GM21367 (cell line): ENCODE measurements around the gene KRT83.
"Not testable (repeated sequence)": the region's sequence is repeated elsewhere in the genome, so short reads cannot be mapped to it uniquely, and the experiment has no call there.

Source experiments
- ATAC-seq: cut with Tn5 transposase; IDR thresholded peaks from one replicate; pipeline ENCODE4 v1.9.1; 2021; ENCODE audit not compliant: unreplicated experiment

KRT83 gene

DNA sequence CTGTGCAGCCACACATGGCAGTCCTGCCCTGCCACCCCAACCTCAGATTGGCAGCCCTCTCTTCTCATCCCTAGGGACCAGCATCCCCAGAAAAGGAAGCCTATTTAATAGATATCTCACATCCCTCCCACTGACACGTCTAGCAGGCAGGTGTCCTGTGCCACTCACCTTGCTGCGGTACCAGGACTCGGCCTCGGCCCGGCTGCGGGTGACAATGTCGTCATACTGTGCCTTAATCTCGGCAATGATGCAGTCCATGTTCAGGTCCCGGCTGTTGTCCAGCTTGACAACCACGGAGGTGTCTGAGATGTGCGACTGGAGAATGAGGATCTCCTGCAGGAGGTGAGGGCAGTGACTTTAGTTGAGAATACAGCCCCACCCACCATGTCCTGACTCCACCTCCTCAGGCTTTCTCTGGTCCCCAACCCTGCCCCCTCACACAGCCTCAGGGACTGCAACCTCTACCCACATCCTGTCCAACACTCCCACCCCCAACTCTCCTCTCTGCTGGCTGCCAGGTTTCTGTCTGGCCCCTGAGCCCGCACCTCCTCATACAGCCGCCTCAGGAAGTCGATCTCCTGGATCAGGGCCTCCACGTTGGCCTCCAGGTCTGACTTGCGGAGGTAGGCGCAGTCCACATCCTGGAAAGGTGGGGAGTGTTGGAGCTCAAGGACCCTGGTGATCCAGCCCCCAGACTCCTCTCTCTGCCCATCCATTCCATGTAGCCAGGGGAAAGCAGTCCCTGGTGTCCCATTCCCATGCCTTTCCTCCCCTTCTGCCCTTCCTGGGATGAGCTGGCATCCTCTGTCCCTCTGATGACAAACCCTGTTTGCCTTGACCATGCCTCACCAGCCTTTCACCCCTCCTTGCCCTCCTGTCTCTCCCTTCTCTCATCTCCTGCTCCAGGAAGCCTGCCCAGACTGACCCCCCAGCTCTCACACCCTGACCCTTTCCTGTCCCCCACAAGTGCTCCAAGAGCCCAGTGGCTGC lies 33.1 kb downstream of the KRT83 start:
- ATAC-seq = peak; percentile 62

DNA sequence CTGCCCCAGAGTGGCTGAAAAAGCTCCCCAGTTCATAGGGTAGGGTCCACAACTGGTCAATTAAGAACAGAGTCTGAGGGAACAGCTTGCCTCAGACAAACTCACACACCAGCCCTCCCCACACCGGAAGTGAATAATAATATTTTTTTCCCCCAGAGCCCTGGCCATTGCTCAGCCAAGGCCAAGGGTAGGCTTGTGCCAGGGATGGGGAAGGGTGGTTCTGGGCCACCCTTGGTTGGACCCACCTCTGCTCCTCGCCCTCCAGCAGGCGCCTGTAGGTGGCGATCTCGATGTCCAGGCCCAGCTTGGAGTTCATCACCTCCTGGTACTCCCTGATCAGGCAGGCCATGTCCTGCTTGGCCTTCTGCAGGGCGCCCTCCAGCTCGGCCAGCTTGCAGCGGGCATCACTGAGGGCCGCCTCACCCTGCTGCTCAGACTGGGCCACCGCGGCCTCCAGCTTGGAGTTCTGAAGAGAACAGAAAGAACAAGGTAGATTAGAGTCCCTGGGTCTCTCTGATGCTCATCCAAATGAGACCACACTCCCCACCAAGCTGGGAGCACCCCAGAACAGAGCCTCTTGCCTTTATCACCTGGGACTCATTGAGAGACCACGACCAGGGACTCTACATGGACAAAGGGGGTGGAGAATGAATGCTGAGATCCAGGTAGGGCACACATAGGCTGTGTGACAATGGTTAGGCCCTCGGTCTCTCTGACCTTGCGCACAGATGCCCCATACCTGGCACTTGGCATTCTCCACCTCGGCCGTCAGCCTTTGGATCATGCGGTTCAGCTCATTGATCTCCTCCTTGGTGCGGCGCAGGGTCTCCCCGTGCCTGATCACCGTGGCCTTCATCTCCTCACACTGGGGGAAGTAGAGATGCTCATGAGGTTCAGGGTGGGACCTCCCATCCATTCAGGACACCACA lies 34.1 kb downstream of the KRT83 start:
- not testable (repeated sequence) for ATAC-seq

DNA sequence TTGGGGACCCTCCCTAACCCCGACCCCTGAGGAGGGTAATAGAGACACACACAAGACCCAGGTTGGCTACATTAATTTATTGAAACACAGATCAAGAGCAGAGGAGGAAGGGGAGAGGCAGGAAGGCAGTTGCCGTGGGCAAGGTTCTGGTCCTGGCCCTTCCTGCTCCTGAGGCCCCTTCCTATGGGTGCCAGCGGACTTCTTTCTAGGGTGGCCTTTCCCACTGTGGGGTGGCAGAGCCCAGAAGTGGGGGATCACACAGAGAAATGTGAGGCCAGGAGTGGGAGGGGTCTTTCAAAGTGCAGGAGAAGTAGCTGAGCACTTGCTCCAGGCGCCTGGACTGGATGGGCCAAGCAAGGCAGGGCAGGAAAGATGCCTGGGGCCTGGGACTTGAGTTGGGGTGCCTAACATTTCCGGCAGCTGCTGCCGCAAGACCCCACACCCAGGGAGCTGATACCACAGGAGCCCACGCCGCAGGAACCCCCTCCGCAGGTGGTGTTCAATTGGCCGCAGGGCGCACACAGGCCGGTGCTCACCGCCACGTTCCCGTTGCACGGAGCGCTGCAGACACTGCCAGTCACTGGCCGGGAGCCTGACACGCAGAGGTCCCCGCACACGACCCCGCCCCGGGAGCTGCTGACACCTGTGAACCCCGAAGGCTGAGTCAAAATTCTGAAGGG lies 35.2 kb downstream of the KRT83 start:
- no peak for ATAC-seq

DNA sequence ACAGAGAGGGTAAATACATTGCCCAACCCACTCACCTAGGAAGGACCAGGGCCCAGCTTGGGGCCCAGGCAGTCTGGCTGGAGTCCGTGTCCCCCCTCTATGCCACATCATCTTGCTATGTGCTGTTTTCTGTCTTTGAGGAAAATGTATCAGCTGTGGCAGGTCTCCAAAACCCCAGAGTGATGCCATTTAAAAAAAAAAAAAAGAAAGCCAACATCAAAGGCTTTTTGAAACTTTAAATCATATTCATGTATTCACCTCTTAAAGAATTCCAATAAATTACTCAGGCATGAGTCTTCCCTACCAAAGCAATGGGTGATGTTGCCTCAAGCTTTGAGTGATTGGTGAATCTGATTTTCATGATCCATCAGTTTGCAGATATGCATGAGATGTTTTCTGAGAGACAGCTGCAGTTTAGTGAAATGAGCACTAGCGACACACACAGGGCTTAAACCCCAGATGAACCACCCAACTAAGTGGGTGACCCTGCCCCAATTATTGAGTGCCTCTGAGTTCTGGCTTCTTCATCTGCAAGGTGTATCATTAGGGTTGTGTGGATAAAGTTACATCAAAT lies 35.9 kb downstream of the KRT83 start:
- ATAC-seq = no peak

DNA sequence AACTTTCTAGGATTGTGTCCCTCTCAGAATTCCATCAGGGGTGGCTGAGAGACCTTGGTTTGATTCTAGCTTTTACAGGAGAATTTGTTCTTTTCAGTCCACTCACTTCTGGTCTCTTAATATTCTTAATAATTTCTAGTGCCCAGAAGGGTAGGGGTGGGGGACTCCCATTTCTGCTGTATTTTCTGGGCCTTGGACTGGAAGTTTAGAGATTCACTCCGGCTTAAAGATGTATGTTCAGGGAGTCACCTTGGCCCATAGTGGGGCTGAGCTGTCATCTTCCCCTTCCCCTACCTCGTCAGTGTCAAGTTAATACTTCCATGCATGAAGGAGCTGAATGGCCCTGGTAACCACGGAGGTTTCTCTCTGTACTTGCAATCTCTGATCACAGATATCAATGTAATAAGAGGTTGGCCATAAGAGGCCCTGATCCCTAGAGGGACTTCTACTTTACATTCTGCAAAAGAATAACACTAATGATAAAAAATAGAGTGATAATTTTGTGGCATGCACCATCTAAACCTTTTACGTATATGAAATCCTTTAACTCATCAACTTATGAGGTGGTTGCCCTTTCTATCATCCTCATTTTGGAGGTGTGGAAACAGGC lies 36.5 kb downstream of the KRT83 start:
- ATAC-seq = no peak

DNA sequence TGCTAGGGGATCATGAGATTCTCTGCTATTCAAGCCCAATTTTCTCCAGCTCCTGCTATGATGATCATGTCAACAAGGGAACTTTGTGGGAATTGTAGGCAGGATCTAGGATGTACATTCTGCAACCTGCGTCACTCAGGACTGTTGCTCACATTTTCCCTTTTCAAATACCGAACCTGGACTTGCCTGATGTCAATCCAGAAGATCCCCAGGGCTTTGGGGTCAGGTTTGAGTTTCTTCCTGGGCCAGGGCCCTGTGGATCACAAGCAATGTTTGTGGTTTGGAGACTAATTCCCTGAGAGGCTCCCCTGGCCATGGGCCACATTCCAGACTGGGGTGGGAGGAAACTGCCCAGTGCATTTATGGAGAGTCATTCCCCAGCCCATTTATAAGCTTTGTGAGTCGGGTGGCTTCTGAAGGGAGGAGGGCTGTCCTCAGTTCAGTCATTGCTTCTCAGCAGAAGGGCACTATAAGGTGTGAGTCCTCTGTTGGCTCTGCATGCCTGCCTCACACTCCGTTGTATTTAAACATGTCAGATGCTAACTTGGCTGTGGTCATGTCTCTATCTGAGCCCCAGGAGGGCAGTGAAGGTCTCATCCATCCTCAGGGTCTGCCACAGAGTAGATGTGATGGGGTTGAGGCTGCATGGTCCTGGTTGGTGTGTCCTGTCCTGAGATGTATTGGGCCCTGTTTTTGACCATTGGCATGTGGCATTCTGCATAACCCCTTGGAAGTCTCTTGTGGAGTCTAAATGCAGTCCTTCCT lies 40.2 kb downstream of the KRT83 start:
- ATAC-seq = no peak

DNA sequence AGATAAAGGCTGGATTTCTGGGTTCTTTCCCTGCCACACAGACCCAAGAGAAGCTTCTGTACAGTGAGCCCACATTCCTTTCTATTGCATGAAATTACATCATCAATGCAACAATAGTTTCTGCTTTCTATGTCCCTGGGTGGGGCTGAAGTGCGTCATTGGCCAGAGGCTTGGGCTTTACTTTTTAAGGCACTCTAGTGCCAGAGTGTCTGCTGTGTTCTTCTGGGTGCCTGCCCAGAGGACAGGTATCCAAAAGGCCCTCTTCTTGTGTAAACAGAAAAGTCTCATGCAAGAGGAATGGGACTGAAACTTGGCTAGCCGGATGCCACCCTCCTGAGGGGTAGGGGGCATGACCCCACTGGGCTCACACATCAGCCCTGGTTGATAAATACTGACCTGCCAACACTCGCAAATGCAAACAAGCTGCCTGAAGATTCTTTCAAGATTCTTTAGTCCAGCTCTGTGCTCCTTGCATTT lies 40.8 kb downstream of the KRT83 start:
- ATAC-seq = no peak

DNA sequence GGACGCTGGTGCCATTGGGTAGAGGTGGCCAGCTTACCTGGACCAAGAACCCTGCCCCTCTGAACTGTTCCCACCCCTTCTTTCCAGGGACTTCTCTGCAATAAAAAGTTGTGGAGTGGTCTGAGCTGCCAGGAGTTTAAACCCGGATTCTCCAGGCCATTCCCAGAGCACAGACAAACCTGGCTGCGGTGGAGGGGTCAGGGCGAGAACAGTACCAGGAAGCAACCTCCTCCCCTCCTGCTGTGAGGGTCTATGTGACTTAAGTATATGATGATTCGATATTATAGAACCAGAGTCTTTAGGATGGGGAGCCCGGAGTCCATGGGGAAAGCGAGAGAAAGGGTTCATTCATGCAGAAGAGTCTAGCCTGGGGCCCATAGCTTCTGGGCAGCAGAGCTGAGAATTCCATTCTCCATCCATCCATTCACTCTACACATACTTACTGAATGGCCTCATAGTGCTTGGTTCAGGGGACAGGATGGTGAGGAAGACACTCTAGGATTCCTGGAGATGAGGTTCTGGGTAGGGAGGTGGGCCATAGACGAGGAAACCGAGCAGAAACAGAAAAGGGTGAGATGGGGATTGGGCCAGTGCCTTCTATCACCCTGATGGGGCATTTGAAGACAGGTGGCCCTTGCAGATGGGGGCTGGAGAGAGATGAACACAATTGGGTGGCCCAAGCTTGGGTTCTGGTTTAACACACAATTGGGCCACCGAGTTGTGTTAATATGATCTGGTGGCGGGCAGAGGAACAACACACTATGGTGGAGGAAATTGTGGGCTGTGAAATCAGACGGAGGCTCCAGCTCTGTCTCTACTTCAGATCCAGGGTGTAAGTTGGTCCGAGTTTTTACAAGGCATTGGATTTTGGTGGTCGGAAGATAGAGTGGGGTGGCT lies 41.5 kb downstream of the KRT83 start:
- no peak for ATAC-seq

DNA sequence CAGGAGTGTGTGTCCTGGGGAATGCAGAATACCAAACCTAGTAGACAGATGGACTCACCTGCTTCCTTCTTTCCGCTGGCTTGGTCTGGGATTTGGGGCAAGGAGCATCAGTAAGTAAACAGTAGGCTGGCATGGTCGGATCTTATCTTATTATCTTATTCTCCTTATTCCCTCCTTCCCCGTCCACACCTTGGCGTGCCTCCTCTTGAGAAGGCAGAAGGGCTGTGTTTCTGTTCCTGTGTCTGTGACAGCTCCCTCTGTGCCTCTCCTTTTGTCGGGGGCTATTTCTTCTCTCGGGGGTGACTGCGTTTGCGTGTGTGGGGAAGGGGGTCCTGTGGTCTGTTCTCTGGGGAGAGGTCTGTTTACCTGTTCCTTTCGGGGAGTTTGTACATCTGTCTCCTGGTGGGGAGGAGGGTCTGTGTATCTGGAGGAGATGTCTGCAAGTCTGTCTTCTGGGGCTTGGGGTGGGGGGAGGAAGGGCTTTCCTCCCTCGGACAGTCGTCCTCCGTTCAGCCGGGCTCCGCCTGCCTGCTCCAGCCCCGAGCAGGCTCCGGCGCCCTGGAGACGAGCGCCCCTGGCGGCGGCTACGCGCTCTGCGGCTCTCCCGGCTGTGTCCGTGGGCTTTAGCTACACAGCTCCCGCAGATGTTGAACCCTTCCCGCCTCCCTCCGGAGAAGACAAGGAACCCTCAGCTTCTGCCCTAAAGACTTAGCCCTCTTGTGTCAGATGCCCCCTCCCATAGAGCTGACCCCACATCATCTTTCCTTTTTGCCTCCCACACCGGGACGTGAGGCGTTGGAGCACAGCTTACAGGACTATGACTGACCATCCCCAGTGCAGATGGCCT lies 42.4 kb downstream of the KRT83 start:
- ATAC-seq = peak; percentile 74

DNA sequence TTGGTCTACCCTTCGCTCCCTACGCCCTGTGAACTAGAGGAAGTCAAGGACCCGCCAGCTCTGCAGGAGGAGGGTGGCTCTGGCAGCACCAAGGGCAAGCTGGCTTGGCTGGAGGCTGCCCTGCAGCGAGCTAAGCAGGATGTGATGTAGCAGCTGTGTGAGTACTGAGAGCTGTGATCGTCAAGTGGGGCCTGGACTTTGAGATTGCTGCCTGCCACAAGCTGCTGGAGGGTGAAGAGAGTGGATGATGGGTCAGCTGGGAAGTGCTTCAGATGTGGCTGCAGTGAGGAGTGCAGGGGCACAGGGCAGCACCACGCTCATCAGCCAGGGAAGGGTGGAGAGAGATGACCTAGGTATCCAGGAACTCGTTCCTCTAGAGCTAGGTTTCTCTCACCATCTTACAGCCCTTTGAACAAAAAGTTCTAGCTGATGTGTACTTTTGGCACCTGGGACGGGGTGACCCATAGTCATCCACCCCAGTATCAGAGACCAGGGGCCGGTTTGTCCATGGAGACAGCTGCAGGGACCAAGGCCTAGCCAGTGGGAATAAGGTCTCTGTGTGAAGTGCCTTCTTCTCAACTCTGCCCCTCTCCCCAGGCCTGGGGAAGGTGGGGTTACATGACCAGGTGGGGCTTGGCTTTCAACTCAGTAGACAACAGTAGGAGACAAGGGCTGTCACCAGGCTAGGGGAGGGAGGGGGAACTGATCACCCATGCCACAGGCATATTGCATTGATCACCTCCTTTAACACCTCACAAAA lies 43.5 kb downstream of the KRT83 start:
- no peak for ATAC-seq

DNA sequence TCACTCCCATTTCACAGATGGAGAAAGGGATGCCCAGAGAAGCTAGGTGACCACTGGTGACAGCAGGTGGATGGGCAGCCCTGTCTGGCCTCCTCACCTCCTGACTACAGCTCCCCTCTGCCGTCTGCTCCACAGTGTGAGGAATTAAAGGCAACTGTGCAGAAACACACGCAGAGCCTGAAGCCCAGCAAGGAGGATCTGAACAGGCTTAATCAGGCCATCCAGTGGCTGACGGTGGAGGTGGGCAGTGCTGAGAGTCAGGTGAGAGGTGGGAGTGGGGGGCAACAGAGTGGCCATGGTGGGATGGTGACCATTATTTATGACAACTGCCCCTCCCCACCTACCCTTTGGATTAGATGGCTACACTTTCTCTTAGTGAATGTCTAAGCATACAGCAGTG lies 45.5 kb downstream of the KRT83 start:
- ATAC-seq = no peak

DNA sequence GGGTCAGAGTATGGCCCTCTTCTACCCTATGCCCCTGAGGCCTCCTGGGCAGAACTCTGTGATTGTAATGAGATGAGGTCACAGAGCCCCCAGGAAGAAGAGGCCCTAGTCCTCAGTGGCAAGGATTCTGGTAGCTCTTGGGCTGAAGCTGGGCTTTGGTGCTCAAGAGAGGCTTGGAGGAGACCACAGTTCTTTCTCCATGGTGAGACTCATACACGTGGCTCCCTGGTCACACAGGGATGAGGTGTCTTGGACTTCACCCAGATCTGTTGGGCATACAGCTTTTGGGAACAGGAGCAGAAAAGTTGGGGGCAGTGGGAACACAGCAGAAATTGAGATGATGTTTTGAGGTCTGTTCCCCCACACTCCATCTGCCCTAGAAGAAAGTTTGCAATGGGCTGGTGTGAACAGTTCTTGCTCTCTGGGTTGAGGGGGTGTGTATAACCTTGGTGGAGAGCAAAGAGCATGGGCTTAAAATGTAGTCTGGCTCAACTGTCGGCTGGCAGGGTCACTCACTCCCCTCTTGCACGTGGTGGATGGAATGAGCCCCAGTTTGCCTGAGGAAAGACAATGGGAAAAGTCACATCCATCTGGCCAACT lies 46.6 kb downstream of the KRT83 start, which contains the start of gene KRT86:
Gene KRT86, plus strand, starts transcription at position 125 of the 600 bp plus-strand sequence. CDS start 27,272 bp downstream, outside the sequence.
- ATAC-seq = no peak

DNA sequence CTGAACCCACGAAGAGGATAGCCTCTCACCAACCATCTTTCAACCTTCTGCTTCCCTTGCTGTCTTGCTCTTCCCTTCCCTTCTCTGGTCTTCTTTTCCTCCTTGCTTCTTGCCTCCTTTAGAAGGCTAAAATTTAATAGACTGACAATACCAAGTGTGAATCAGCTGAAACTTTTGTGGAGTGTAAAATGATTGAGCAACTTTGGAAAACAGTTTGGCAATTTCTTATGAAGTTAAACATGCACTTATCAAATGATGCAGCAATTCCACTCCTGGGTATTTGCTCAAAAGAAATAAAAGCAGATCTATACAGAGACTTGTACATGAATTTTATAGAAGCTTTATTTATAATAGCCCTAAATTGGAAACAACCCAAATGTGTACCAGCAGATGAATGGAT lies 50.0 kb downstream of the KRT83 start:
- ATAC-seq = no peak

DNA sequence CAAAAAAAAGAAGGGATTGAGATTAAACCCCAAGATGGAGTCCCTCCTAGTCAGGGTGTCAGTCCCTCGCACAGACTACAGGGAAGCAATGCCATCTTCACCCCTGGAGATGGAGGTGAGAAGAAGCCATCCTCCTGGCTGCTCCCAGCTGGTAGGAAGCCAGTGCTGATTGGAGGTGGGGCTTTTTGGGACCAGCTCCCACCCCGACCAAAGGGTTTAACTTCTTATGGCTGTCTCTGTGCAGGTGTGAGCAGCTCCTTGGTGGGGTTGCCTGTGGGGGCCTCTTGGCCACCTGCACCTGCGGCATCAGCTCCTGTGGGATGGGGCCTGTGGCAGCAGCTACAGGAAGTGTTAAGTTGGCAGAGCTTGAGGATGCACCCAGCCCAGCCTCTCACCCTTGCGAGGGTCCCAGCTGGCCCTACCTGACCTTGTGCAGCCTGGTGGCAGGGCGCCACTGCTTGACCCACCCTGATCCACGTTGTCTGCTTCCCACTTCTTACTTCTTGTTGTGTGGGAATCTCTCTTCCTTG lies 50.6 kb downstream of the KRT83 start:
- no peak for ATAC-seq

DNA sequence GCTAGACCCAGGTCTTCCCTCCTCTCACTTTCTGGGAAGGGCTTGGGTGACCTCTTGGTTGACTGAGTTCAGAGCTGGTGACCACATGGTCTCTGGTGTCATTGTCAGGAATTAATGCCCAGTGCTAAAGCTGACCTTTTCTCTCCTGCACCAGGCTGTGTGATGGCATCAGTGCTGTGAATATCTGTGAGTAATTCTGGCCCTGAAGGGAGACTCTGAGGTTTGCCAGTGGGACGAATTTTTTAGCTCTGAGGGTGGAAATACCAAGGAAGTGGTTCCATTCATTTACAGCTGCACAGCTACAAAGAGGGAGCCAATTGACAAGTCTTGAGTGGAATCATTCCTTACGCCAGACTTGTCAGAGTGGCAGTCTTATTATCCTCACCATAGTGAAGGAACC lies 53.0 kb downstream of the KRT83 start:
- ATAC-seq = no peak

DNA sequence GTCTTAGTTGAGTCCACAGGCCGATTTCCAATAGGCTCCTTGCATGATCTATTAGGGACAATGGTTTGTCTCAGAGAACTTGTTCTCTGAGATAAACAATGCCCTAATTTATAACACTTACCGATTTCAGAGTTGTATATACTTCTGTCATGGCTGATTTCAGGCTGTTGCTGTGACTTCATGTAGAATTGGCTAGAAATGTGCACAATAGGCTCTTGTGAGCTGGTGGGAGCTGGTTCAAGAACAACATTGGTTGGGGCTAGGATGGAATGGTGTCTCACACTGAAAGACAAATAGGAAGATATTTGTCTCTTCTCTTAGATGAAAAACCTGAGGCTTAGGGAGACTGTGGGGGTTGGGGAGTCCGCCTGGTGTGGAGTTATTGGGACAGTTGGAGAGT lies 53.5 kb downstream of the KRT83 start:
- no peak for ATAC-seq
